ENCODE measurements around the gene DAB1.
"Not testable (repeated sequence)": the region's sequence is repeated elsewhere in the genome, so short reads cannot be mapped to it uniquely, and the experiment has no call there.

DAB1 gene

DNA sequence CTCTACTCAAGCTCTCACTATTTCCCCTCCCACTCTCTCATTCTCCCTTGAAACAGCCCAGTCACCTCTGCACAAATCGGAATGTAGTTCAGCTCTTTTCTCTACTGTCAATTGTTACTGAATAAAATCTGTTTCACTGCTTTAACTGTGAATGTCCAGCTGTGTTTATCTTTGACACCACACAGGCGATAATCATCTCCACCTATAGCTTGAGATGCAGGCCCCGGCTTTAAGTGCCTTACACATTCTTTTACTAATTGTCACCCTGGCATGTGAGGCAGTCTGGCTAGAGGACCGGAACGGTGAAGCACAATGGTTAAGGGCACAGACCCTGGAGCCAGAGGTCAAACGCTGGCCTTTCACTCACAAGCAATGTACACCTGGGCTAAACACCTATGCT lies 335.2 kb downstream of the DAB1 start:
- TF ChIP-seq, protein P1, sequence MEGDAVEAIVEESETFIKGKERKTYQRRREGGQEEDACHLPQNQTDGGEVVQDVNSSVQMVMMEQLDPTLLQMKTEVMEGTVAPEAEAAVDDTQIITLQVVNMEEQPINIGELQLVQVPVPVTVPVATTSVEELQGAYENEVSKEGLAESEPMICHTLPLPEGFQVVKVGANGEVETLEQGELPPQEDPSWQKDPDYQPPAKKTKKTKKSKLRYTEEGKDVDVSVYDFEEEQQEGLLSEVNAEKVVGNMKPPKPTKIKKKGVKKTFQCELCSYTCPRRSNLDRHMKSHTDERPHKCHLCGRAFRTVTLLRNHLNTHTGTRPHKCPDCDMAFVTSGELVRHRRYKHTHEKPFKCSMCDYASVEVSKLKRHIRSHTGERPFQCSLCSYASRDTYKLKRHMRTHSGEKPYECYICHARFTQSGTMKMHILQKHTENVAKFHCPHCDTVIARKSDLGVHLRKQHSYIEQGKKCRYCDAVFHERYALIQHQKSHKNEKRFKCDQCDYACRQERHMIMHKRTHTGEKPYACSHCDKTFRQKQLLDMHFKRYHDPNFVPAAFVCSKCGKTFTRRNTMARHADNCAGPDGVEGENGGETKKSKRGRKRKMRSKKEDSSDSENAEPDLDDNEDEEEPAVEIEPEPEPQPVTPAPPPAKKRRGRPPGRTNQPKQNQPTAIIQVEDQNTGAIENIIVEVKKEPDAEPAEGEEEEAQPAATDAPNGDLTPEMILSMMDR (conservative IDR thresholded peaks at IDR 0.05; ENCODE audit: low read length): no peak

DNA sequence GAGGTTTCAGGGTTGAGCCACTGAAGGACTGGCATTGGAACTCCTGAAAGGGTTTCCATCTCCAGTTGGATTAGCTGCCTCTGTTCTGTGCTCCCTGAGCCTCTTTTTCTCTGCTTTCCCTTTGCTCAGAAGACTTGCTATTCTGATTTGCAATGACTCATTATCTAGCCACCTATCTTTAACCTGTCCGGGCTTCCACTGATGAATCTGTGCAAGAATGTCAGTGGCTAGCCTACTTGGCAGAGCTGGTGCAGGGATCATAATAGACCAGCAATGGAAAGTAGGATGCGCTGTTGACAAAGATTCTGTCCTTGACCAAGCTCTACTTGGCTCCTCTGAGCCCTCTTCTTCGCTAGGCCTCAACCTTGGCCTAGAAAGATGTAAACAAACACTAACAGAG lies 336.2 kb downstream of the DAB1 start:
- H3K4me3 ChIP-seq (ENCODE audit: low read length); DNase-seq (ENCODE audit: low read depth): not testable (repeated sequence)

More for the DNA sequence above, 335.2 kb downstream of the DAB1 start:
- no peak for DNase-seq (ENCODE audit: low read depth)
- no peak overlapping the region for H3K4me3 ChIP-seq (ENCODE audit: low read length)

DNA sequence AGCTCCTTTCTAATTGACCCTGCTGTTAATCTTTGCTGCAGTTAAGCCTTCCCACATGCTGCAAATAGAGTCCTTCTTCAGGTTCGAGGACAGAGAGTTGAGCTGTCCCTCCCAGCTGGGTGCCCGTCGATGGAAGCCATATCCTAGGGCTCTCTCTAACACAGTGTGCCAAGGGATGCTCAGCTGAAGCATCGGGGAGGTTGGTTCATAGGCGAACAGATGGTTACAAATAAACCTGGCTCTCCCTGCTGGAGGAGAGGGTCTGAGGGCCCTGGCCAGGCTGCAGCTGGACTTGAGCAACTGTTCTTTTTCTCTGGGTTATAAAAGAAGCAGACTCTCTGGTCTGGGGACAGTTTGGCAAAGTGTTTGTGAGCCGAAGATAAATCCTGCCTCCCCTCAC lies 337.7 kb downstream of the DAB1 start:
- TF ChIP-seq, protein P1 (conservative IDR thresholded peaks at IDR 0.05; ENCODE audit: low read length): no peak
- DNase-seq (ENCODE audit: low read depth): no peak
- no peak overlapping the region for H3K4me3 ChIP-seq (ENCODE audit: low read length)

DNA sequence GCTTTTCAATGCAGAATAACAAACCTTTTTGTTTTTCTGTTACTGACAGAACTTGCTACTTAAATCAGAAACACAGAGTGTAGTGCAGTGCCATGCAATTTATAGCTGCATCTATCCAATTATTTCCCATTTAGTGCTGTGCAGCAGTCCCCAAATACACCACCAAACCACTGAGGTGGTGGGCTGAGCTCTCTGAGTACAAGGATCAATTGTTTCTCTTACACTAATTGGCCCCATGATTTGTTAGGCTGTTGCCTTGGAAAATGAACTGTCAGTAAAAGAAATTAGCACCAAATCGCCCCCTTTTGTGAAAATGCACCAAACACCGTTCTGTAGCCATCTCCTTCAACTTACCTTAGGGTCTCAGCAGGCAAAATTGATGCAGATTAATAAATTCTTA lies 339.2 kb downstream of the DAB1 start:
- TF ChIP-seq, protein P1 (conservative IDR thresholded peaks at IDR 0.05; ENCODE audit: low read length): no peak
- H3K4me3 ChIP-seq (ENCODE audit: low read length): no peak overlapping the region
- no peak for DNase-seq (ENCODE audit: low read depth)

DNA sequence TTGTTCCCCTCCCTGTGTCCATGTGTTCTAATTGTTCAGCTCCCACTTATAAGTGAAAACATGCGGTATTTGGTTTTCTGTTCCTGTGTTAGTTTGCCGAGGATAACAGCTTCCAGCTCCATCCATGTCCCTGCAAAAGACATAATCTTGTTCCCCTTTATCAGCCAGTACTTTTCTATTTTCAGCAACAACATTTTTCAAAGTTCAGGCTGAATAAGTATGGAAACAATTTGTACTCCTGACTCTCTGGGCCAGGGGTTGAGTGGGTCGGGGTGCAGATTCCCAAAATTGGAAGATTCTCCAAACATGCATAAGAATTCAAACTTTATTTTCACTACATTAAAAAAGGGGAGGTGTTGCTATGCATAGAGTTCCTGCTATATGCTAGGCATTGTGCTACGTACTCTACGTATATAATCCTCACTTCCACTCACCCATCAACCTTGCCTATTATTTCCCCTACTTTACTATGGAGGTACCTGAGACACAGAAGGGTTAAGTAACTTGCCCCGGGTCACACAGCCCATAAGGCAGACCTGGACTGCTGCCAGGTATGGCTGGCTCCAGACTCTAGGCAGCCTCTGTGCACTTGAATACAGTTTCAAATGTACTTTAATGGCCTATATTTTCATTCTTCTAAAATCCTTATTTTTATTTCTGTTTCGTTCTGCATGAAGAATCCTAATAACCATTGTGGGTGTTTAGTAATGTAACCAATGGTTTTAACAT lies 341.0 kb downstream of the DAB1 start:
- H3K4me3 ChIP-seq (ENCODE audit: low read length): no peak overlapping the region
- TF ChIP-seq, protein P1 (conservative IDR thresholded peaks at IDR 0.05; ENCODE audit: low read length): no peak
- no peak for DNase-seq (ENCODE audit: low read depth)

DNA sequence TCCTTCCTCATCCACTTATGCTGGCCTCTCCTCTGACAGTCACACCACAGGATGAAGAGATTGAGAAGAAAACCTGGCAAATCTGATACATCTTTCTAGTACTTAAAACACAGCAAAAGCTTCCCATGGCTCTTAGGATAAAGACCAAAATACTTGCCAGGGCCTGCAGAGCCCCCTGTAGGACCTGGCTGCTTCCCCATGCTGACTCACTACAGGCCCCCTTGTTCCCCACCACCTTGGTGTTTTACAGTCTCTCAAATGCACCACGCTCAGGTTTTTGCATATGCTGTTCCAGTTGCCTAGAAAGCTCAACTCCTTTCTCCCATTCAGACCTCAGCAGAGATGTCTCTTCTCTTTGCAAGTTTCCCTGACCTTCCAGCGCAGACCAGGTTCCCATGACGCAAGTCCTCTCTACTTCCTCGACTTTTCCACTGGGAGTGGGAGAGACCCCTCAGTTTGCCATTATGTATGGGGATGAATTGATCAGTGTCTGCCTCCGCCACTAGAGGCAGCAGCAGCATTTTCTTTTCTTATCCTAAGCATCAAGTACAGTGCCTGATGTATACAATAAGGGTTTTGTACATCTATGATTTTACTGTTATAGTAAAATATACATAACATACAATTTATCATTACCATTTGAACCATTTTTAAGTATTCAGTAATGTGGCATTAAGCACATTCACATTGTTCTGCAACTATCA lies 344.3 kb downstream of the DAB1 start:
- TF ChIP-seq, protein P1 (conservative IDR thresholded peaks at IDR 0.05; ENCODE audit: low read length): no peak; the same call in 1 of the 2 replicates
- H3K4me3 ChIP-seq (ENCODE audit: low read length): no peak overlapping the region
- no peak for DNase-seq (ENCODE audit: low read depth)

DNA sequence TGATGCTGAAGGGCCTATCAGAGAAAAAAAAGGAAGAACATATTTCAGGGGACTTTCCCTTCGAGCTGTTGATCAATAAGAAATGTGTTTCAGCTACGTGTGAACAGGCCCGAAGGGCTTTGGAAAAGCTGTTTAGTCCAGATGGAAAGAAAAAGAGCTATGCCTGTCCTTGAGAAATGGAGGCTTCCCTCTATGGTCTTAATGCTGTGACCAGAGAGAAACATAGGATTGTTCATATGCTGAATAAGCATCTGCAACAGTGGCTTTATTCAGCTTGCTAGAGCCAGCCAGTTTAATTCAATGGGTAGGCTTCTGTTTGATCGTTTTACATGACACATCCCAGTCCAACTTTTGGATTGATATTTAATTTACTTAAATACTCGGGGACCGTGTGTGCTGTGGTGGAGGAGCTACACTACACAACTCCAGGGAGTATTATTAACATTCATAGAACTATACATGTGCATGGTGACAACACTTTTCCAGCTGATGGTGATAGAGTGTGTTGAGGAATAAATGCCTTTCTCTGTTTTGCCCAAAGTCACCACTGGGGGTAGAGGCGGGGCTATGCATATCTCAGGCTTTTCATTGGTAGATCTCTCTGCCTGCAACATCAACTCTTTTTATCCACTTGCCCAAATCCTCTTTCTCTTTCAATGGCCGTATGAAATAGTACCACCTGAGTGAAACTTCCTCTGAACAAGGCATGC lies 351.3 kb downstream of the DAB1 start:
- DNase-seq (ENCODE audit: low read depth): no peak
- TF ChIP-seq, protein P1 (conservative IDR thresholded peaks at IDR 0.05; ENCODE audit: low read length): peak; percentile 19
- H3K4me3 ChIP-seq (ENCODE audit: low read length): no peak overlapping the region

Measured in AG10803 (cell line).